Measurements from ENCODE around the gene TP53RK.

TP53RK gene

DNA sequence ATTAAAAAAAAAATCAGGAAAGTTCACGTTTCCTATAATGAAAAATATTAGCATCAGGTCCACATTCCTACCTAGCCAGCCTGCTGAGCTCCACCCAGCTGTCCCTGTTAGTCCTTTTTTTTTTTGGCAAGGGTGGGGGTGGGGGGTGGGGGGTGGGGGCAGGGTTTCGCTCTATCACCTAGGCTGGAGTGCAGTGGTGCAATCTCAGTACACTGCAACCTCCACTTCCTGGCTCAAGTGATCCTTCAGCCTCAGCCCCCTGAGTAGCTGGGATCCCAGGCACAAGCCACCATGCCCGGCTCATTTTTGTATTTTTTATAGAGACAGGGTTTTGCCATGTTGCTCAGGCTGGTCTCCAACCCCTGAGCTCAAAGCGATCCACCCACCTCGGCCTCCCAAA is 12.7 kb upstream of the TP53RK start:
- H3K4me1 ChIP-seq (ENCODE audit: control insufficient read depth, insufficient read depth, low read depth, low read length) = no peaks in the 10 kb centered on the region
- no peak for DNase-seq
- H3K79me1 ChIP-seq (replicated peaks; ENCODE audit: low read length, poor library complexity, severe bottlenecking) = no peaks in the 10 kb centered on the region
- no peak overlapping the region for H3K9ac ChIP-seq (ENCODE audit: low read length)
- no peak overlapping the region for H3K18ac ChIP-seq (ENCODE audit: low read depth in 1 of 2, low read length in 2 of 2)
- no peak overlapping the region for H2BK120ac ChIP-seq (ENCODE audit: low read depth, low read length)
- H3K4me2 ChIP-seq (ENCODE audit: low read length, poor library complexity, severe bottlenecking) = no peak overlapping the region
- no peak overlapping the region for H3K23ac ChIP-seq (ENCODE audit: low read length in 2 of 2)
- peaks cover 0 to 9% of the 10 kb centered on the region in 2 experiments for H3K27me3 ChIP-seq (ENCODE audit: control insufficient read depth in 1 of 2, insufficient read depth in 1 of 2, low read length in 2 of 2)
- no peak overlapping the region for H3K27ac ChIP-seq (ENCODE audit: low read length, poor library complexity, severe bottlenecking)
- no peak overlapping the region for H2AFZ ChIP-seq (ENCODE audit: low read depth, low read length)
- H2BK5ac ChIP-seq (ENCODE audit: low read depth, low read length, poor library complexity, severe bottlenecking) = no peak overlapping the region
- no peak overlapping the region for H4K91ac ChIP-seq (ENCODE audit: low read length)
- H3K14ac ChIP-seq (ENCODE audit: low read length in 2 of 2) = no peak overlapping the region
- H2BK12ac ChIP-seq (ENCODE audit: low read length in 2 of 2) = no peak overlapping the region
- H3K9me3 ChIP-seq (ENCODE audit: control insufficient read depth, low read length) = peaks cover 4% of the 10 kb centered on the region
- no peaks in the 10 kb centered on the region for H3K36me3 ChIP-seq (ENCODE audit: control insufficient read depth in 1 of 2, insufficient read depth in 2 of 2, low read depth in 1 of 2, low read length in 2 of 2)
- H4K8ac ChIP-seq (ENCODE audit: low read length) = no peak overlapping the region
- no peak overlapping the region for H2AK5ac ChIP-seq (ENCODE audit: low read length, severe bottlenecking)
- no peak overlapping the region for H3K4ac ChIP-seq (ENCODE audit: low read depth in 1 of 2, low read length in 2 of 2)
- WGBS = 90% methylated on average over 3 of the region's 5 CpGs
- H2BK15ac ChIP-seq (ENCODE audit: low read depth, poor library complexity, severe bottlenecking) = no peak overlapping the region
- no peak overlapping the region for H3K4me3 ChIP-seq (ENCODE audit: insufficient read depth in 1 of 2, low read depth in 1 of 2, low read length in 2 of 2)

GRCh38 chr20:46701556-46701955 is 12.3 kb upstream of the TP53RK start:
- H4K8ac ChIP-seq (ENCODE audit: low read length) = no peak overlapping the region
- H3K27ac ChIP-seq (ENCODE audit: low read length, poor library complexity, severe bottlenecking) = no peak overlapping the region
- H3K14ac ChIP-seq (ENCODE audit: low read length in 2 of 2) = no peak overlapping the region
- no peak overlapping the region for H3K23ac ChIP-seq (ENCODE audit: low read length in 2 of 2)
- no peak overlapping the region for H2BK12ac ChIP-seq (ENCODE audit: low read length in 2 of 2)
- peaks cover 0 to 9% of the 10 kb centered on the region in 2 experiments for H3K27me3 ChIP-seq (ENCODE audit: control insufficient read depth in 1 of 2, insufficient read depth in 1 of 2, low read length in 2 of 2)
- H2BK5ac ChIP-seq (ENCODE audit: low read depth, low read length, poor library complexity, severe bottlenecking) = no peak overlapping the region
- H3K36me3 ChIP-seq (ENCODE audit: control insufficient read depth in 1 of 2, insufficient read depth in 2 of 2, low read depth in 1 of 2, low read length in 2 of 2) = no peaks in the 10 kb centered on the region
- H3K9ac ChIP-seq (ENCODE audit: low read length) = peak overlapping the region; percentile 50
- whole genome bisulfite sequencing = 78% methylated on average over 3 of the region's 4 CpGs
- no peak overlapping the region for H2BK120ac ChIP-seq (ENCODE audit: low read depth, low read length)
- H3K4me3 ChIP-seq (ENCODE audit: insufficient read depth in 1 of 2, low read depth in 1 of 2, low read length in 2 of 2) = no peak overlapping the region
- no peak overlapping the region for H3K4ac ChIP-seq (ENCODE audit: low read depth in 1 of 2, low read length in 2 of 2)
- H2AK5ac ChIP-seq (ENCODE audit: low read length, severe bottlenecking) = no peak overlapping the region
- no peak overlapping the region for H2BK15ac ChIP-seq (ENCODE audit: low read depth, poor library complexity, severe bottlenecking)
- no peaks in the 10 kb centered on the region for H3K79me1 ChIP-seq (replicated peaks; ENCODE audit: low read length, poor library complexity, severe bottlenecking)
- no peaks in the 10 kb centered on the region for H3K4me1 ChIP-seq (ENCODE audit: control insufficient read depth, insufficient read depth, low read depth, low read length)
- no peak overlapping the region for H4K91ac ChIP-seq (ENCODE audit: low read length)
- H2AFZ ChIP-seq (ENCODE audit: low read depth, low read length) = no peak overlapping the region
- no peak for DNase-seq
- no peak overlapping the region for H3K18ac ChIP-seq (ENCODE audit: low read depth in 1 of 2, low read length in 2 of 2)
- no peak overlapping the region for H3K4me2 ChIP-seq (ENCODE audit: low read length, poor library complexity, severe bottlenecking)
- H3K9me3 ChIP-seq (ENCODE audit: control insufficient read depth, low read length) = peaks cover 1% of the 10 kb centered on the region

GRCh38 chr20:46701057-46701456 is 11.8 kb upstream of the TP53RK start:
- WGBS = no CpG with 5 or more reads among the region's 2 CpGs
- Histone ChIP-seq H3K27me3 (ENCODE audit: control insufficient read depth in 1 of 2, insufficient read depth in 1 of 2, low read length in 2 of 2) (peaks cover 0 to 9% of the 10 kb centered on the region in 2 experiments), H2BK15ac (ENCODE audit: low read depth, poor library complexity, severe bottlenecking) (no peak overlapping the region), H3K23ac (ENCODE audit: low read length in 2 of 2) (no peak overlapping the region), H2BK5ac (ENCODE audit: low read depth, low read length, poor library complexity, severe bottlenecking) (no peak overlapping the region), H3K4me2 (ENCODE audit: low read length, poor library complexity, severe bottlenecking) (no peak overlapping the region), H3K18ac (ENCODE audit: low read depth in 1 of 2, low read length in 2 of 2) (no peak overlapping the region), H2AK5ac (ENCODE audit: low read length, severe bottlenecking) (no peak overlapping the region), H3K4me3 (ENCODE audit: insufficient read depth in 1 of 2, low read depth in 1 of 2, low read length in 2 of 2) (no peak overlapping the region), H3K27ac (ENCODE audit: low read length, poor library complexity, severe bottlenecking) (no peak overlapping the region), H4K91ac (ENCODE audit: low read length) (no peak overlapping the region), H4K8ac (ENCODE audit: low read length) (no peak overlapping the region), H3K9me3 (ENCODE audit: control insufficient read depth, low read length) (no peaks in the 10 kb centered on the region), H3K79me1 (replicated peaks; ENCODE audit: low read length, poor library complexity, severe bottlenecking) (no peaks in the 10 kb centered on the region), H2BK12ac (ENCODE audit: low read length in 2 of 2) (no peak overlapping the region), H2BK120ac (ENCODE audit: low read depth, low read length) (no peak overlapping the region), H3K14ac (ENCODE audit: low read length in 2 of 2) (no peak overlapping the region), H3K9ac (ENCODE audit: low read length) (peak overlapping the region; percentile 50), H3K36me3 (ENCODE audit: control insufficient read depth in 1 of 2, insufficient read depth in 2 of 2, low read depth in 1 of 2, low read length in 2 of 2) (no peaks in the 10 kb centered on the region), H3K4ac (ENCODE audit: low read depth in 1 of 2, low read length in 2 of 2) (no peak overlapping the region), H2AFZ (ENCODE audit: low read depth, low read length) (no peak overlapping the region), H3K4me1 (ENCODE audit: control insufficient read depth, insufficient read depth, low read depth, low read length) (no peaks in the 10 kb centered on the region)
- DNase-seq = no peak

DNA sequence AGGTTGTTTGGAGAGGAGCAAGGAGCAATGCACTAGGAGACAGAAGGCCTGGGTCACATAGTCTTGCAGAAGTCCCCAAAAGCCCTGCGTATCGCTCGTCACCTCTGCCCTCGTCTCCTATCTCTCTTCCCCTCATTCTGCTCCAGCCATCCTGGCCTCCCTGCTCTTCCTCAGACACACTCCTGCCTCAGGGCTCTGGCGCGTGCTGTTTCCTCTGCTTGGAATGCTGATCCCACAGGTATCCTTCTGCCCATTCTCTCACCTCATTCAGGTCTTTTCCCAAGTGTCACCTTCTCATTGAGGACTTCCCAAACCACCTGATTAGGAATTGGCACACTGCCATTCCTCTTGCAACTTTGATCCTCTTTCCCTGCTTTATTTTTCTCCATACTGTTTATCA is 11.2 kb upstream of the TP53RK start:
- Histone ChIP-seq H4K91ac (ENCODE audit: low read length) (peak overlapping the region; percentile 76), H3K4me2 (ENCODE audit: low read length, poor library complexity, severe bottlenecking) (no peak overlapping the region), H3K27ac (ENCODE audit: low read length, poor library complexity, severe bottlenecking) (no peak overlapping the region), H2BK5ac (ENCODE audit: low read depth, low read length, poor library complexity, severe bottlenecking) (no peak overlapping the region), H3K4ac (ENCODE audit: low read depth in 1 of 2, low read length in 2 of 2) (no peak overlapping the region), H3K9me3 (ENCODE audit: control insufficient read depth, low read length) (no peaks in the 10 kb centered on the region), H2BK12ac (ENCODE audit: low read length in 2 of 2) (no peak overlapping the region), H2AK5ac (ENCODE audit: low read length, severe bottlenecking) (no peak overlapping the region), H3K27me3 (ENCODE audit: control insufficient read depth in 1 of 2, insufficient read depth in 1 of 2, low read length in 2 of 2) (peaks cover 0 to 9% of the 10 kb centered on the region in 2 experiments), H3K9ac (ENCODE audit: low read length) (no peak overlapping the region), H3K4me1 (ENCODE audit: control insufficient read depth, insufficient read depth, low read depth, low read length) (no peaks in the 10 kb centered on the region), H3K14ac (ENCODE audit: low read length in 2 of 2) (no peak overlapping the region), H2BK15ac (ENCODE audit: low read depth, poor library complexity, severe bottlenecking) (no peak overlapping the region), H4K8ac (ENCODE audit: low read length) (no peak overlapping the region), H2AFZ (ENCODE audit: low read depth, low read length) (no peak overlapping the region), H3K36me3 (ENCODE audit: control insufficient read depth in 1 of 2, insufficient read depth in 2 of 2, low read depth in 1 of 2, low read length in 2 of 2) (no peaks in the 10 kb centered on the region), H3K18ac (ENCODE audit: low read depth in 1 of 2, low read length in 2 of 2) (no peak overlapping the region), H3K23ac (ENCODE audit: low read length in 2 of 2) (no peak overlapping the region), H2BK120ac (ENCODE audit: low read depth, low read length) (no peak overlapping the region), H3K4me3 (ENCODE audit: insufficient read depth in 1 of 2, low read depth in 1 of 2, low read length in 2 of 2) (no peak overlapping the region), H3K79me1 (replicated peaks; ENCODE audit: low read length, poor library complexity, severe bottlenecking) (no peaks in the 10 kb centered on the region)
- no peak for DNase-seq
- WGBS = 83% methylated on average over 6 of the region's 6 CpGs
